ENCODE data around the gene SLC25A40.
"Not testable (repeated sequence)": the region's sequence is repeated elsewhere in the genome, so short reads cannot be mapped to it uniquely, and the experiment has no call there.

The SLC25A40 gene

GRCh38 chr7:87870471-87870870, 5.7 kb downstream of the SLC25A40 start:
- DNase-seq, result no peak

- DNase-seq, result not testable (repeated sequence)
Measured at GRCh38 chr7:87866533-87866932, 9.6 kb downstream of the SLC25A40 start.

GRCh38 chr7:87866089-87866488, 10.1 kb downstream of the SLC25A40 start:
- no peak for DNase-seq

GRCh38 chr7:87858417-87859100, 17.6 kb downstream of the SLC25A40 start:
- DNase-seq, result no peak

GRCh38 chr7:87853237-87853864, 22.8 kb downstream of the SLC25A40 start:
- no peak for DNase-seq

- DNase-seq, result no peak
Measured at GRCh38 chr7:87852306-87852705, 23.9 kb downstream of the SLC25A40 start.

GRCh38 chr7:87850836-87851593, 25.1 kb downstream of the SLC25A40 start:
- DNase-seq, result no peak

GRCh38 chr7:87837597-87837996, 38.6 kb downstream of the SLC25A40 start:
- no peak for DNase-seq

- DNase-seq, result no peak
Measured at GRCh38 chr7:87833130-87833529, 43.0 kb downstream of the SLC25A40 start.

- no peak for DNase-seq
Measured at GRCh38 chr7:87831097-87831496, 45.1 kb downstream of the SLC25A40 start.

GRCh38 chr7:87828383-87828782, 47.8 kb downstream of the SLC25A40 start:
- DNase-seq, result not testable (repeated sequence)

GRCh38 chr7:87825369-87825768, 50.8 kb downstream of the SLC25A40 start:
- DNase-seq, result not testable (repeated sequence)

- not testable (repeated sequence) for DNase-seq
Measured at GRCh38 chr7:87822056-87822455, 54.1 kb downstream of the SLC25A40 start.

- DNase-seq, result no peak
Measured at GRCh38 chr7:87818336-87818735, 57.8 kb downstream of the SLC25A40 start.

GRCh38 chr7:87816389-87816788, 59.8 kb downstream of the SLC25A40 start:
- no peak for DNase-seq

GRCh38 chr7:87810726-87811125, 65.4 kb downstream of the SLC25A40 start:
- DNase-seq, result no peak

GRCh38 chr7:87810130-87810529, 66.0 kb downstream of the SLC25A40 start:
- DNase-seq, result no peak

GRCh38 chr7:87806150-87806549, 70.0 kb downstream of the SLC25A40 start:
- no peak for DNase-seq

GRCh38 chr7:87797798-87798403, 78.3 kb downstream of the SLC25A40 start:
- DNase-seq, result peak in 1 of 5 donors; percentile 29

GRCh38 chr7:87797395-87797794, 78.8 kb downstream of the SLC25A40 start:
- no peak for DNase-seq

- DNase-seq, result no peak
Measured at GRCh38 chr7:87785368-87785995, 90.7 kb downstream of the SLC25A40 start.

GRCh38 chr7:87784424-87784823, 91.7 kb downstream of the SLC25A40 start:
- DNase-seq, result no peak

Measured in T-helper 1 cell (primary cell).